ENCODE results near the gene ASTE1.

The ASTE1 gene

GRCh38 chr3:130992344-130992743, 34.3 kb downstream of the ASTE1 start:
- no peak for TF ChIP-seq TEAD4 (IDR thresholded peaks at IDR 0.05)
- TF ChIP-seq CREB1 (IDR thresholded peaks at IDR 0.05; ENCODE audit: low read depth), result no peak
- no peak for TF ChIP-seq REST (IDR thresholded peaks at IDR 0.05; ENCODE audit: low read depth)
- no peak for TF ChIP-seq NFIC (IDR thresholded peaks at IDR 0.05)
- no peak for TF ChIP-seq MAX (IDR thresholded peaks at IDR 0.05)
- TF ChIP-seq FOXM1 (IDR thresholded peaks at IDR 0.05; ENCODE audit: borderline replicate concordance, low read depth), result no peak
- no peak for TF ChIP-seq EP300 (IDR thresholded peaks at IDR 0.05; ENCODE audit: borderline replicate concordance)
- TF ChIP-seq YY1 (IDR thresholded peaks at IDR 0.05; ENCODE audit: low read depth), result no peak
- TF ChIP-seq TCF12 (IDR thresholded peaks at IDR 0.05; ENCODE audit: low read depth), result no peak
- TF ChIP-seq, protein P1, sequence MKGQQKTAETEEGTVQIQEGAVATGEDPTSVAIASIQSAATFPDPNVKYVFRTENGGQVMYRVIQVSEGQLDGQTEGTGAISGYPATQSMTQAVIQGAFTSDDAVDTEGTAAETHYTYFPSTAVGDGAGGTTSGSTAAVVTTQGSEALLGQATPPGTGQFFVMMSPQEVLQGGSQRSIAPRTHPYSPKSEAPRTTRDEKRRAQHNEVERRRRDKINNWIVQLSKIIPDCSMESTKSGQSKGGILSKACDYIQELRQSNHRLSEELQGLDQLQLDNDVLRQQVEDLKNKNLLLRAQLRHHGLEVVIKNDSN (IDR thresholded peaks at IDR 0.05), result no peak
- no peak for TF ChIP-seq ZBTB7A (IDR thresholded peaks at IDR 0.05; ENCODE audit: low read depth)
- no peak for TF ChIP-seq CEBPB (IDR thresholded peaks at IDR 0.05)
- TF ChIP-seq TAF1 (IDR thresholded peaks at IDR 0.05; ENCODE audit: low read depth), result no peak
- TF ChIP-seq RAD21 (IDR thresholded peaks at IDR 0.05; ENCODE audit: low read depth), result no peak

GRCh38 chr3:130991126-130991525, 35.5 kb downstream of the ASTE1 start:
- no peak for TF ChIP-seq RAD21 (IDR thresholded peaks at IDR 0.05; ENCODE audit: low read depth)
- no peak for TF ChIP-seq FOXM1 (IDR thresholded peaks at IDR 0.05; ENCODE audit: borderline replicate concordance, low read depth)
- TF ChIP-seq REST (IDR thresholded peaks at IDR 0.05; ENCODE audit: low read depth), result no peak
- TF ChIP-seq NFIC (IDR thresholded peaks at IDR 0.05), result no peak
- no peak for TF ChIP-seq YY1 (IDR thresholded peaks at IDR 0.05; ENCODE audit: low read depth)
- no peak for TF ChIP-seq EGR1 (IDR thresholded peaks at IDR 0.05)
- TF ChIP-seq, protein P1 (IDR thresholded peaks at IDR 0.05), result no peak
- TF ChIP-seq TEAD4 (IDR thresholded peaks at IDR 0.05), result no peak
- TF ChIP-seq EP300 (IDR thresholded peaks at IDR 0.05; ENCODE audit: borderline replicate concordance), result no peak
- no peak for TF ChIP-seq TAF1 (IDR thresholded peaks at IDR 0.05; ENCODE audit: low read depth)
- no peak for TF ChIP-seq CEBPB (IDR thresholded peaks at IDR 0.05)
- TF ChIP-seq MAX (IDR thresholded peaks at IDR 0.05), result no peak
- no peak for TF ChIP-seq TCF12 (IDR thresholded peaks at IDR 0.05; ENCODE audit: low read depth)
- TF ChIP-seq CREB1 (IDR thresholded peaks at IDR 0.05; ENCODE audit: low read depth), result no peak
- TF ChIP-seq ZBTB7A (IDR thresholded peaks at IDR 0.05; ENCODE audit: low read depth), result no peak

GRCh38 chr3:130990282-130990681, 36.3 kb downstream of the ASTE1 start:
- TF ChIP-seq CEBPB (IDR thresholded peaks at IDR 0.05) (no peak), TEAD4 (IDR thresholded peaks at IDR 0.05) (no peak)

GRCh38 chr3:130981469-130981868, 45.2 kb downstream of the ASTE1 start:
- TF ChIP-seq NFIC (IDR thresholded peaks at IDR 0.05) (no peak), CREB1 (IDR thresholded peaks at IDR 0.05; ENCODE audit: low read depth) (no peak), MAX (IDR thresholded peaks at IDR 0.05) (no peak), EP300 (IDR thresholded peaks at IDR 0.05; ENCODE audit: borderline replicate concordance) (no peak), FOXM1 (IDR thresholded peaks at IDR 0.05; ENCODE audit: borderline replicate concordance, low read depth) (no peak), TEAD4 (IDR thresholded peaks at IDR 0.05) (no peak), TCF12 (IDR thresholded peaks at IDR 0.05; ENCODE audit: low read depth) (no peak), TAF1 (IDR thresholded peaks at IDR 0.05; ENCODE audit: low read depth) (no peak), REST (IDR thresholded peaks at IDR 0.05; ENCODE audit: low read depth) (no peak), CEBPB (IDR thresholded peaks at IDR 0.05) (no peak), EGR1 (IDR thresholded peaks at IDR 0.05) (no peak), RAD21 (IDR thresholded peaks at IDR 0.05; ENCODE audit: low read depth) (no peak), ZBTB7A (IDR thresholded peaks at IDR 0.05; ENCODE audit: low read depth) (no peak)
- TF ChIP-seq, protein P1 (IDR thresholded peaks at IDR 0.05), result no peak

All from Ishikawa (cell line).